Stimulated activated CD4-positive, alpha-beta T cell treated with anti-CD3 and anti-CD28 coated beads, Interleukin-4, amount 100 ng/mL, for 1 hour (primary cell): ENCODE data around the gene SLCO6A1.

ENCODE experiments used
- DNase-seq: peaks from one replicate; pipeline ENCODE4 v3.0.0-alpha.2; 2020

Gene SLCO6A1

GRCh38 chr5:102450313-102450990 lies 48.3 kb downstream of the SLCO6A1 start:
- no peak for DNase-seq

- DNase-seq: no peak
Observed at GRCh38 chr5:102433473-102433872, 65.3 kb downstream of the SLCO6A1 start.

- DNase-seq: no peak
Observed at GRCh38 chr5:102421647-102422046, 77.2 kb downstream of the SLCO6A1 start.

GRCh38 chr5:102418531-102418930 lies 80.3 kb downstream of the SLCO6A1 start:
- no peak for DNase-seq

- no peak for DNase-seq
Observed at GRCh38 chr5:102414448-102414847, 84.4 kb downstream of the SLCO6A1 start.

GRCh38 chr5:102388235-102388634 lies 110.6 kb downstream of the SLCO6A1 start:
- DNase-seq: no peak

- DNase-seq: no peak
Observed at GRCh38 chr5:102385365-102385764, 113.4 kb downstream of the SLCO6A1 start.

- no peak for DNase-seq
Observed at GRCh38 chr5:102380174-102380573, 118.6 kb downstream of the SLCO6A1 start.

- no peak for DNase-seq
Observed at GRCh38 chr5:102375876-102376275, 122.9 kb downstream of the SLCO6A1 start.

GRCh38 chr5:102375272-102375671 lies 123.5 kb downstream of the SLCO6A1 start:
- no peak for DNase-seq

- no peak for DNase-seq
Observed at GRCh38 chr5:102368392-102368791, 130.4 kb downstream of the SLCO6A1 start.

GRCh38 chr5:102341681-102342288 lies 157.0 kb downstream of the SLCO6A1 start:
- no peak for DNase-seq

GRCh38 chr5:102324714-102325113 lies 174.1 kb downstream of the SLCO6A1 start:
- DNase-seq: no peak
